ENCODE results near the gene ARF3. TPM values are rescaled to one million over a fixed set of nuclear protein-coding genes. Genes with fewer than 3 reads are reported as not detected.

Gene ARF3
- total RNA-seq, 4 donors from 2014 or later, result 6.9 to 117 (median 29.7) TPM

DNA sequence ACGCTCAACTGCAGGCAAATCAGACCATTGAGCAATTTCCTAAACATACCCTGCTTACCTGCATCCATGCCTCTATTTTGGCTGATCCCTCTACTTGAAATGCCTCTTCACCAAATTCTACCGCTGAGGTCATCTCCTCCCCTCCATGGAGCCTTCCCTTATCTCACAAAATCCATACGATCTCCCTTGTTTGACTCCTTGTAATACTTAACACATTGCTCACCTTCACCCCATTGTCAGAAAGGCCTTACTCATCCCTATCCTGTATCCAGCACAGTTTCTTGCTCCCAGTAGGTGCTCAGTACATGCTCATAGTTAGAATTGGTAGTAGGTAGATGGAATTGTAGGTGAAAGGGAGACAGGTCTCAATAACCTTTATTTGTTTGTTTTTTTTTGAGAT is 36.5 kb upstream of the ARF3 start:
- TF ChIP-seq, protein P1, sequence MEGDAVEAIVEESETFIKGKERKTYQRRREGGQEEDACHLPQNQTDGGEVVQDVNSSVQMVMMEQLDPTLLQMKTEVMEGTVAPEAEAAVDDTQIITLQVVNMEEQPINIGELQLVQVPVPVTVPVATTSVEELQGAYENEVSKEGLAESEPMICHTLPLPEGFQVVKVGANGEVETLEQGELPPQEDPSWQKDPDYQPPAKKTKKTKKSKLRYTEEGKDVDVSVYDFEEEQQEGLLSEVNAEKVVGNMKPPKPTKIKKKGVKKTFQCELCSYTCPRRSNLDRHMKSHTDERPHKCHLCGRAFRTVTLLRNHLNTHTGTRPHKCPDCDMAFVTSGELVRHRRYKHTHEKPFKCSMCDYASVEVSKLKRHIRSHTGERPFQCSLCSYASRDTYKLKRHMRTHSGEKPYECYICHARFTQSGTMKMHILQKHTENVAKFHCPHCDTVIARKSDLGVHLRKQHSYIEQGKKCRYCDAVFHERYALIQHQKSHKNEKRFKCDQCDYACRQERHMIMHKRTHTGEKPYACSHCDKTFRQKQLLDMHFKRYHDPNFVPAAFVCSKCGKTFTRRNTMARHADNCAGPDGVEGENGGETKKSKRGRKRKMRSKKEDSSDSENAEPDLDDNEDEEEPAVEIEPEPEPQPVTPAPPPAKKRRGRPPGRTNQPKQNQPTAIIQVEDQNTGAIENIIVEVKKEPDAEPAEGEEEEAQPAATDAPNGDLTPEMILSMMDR (IDR thresholded peaks at IDR 0.05), result no peak
- no peak for TF ChIP-seq POLR2A (IDR thresholded peaks at IDR 0.05)
- Histone ChIP-seq H3K36me3 (no peaks in the 10 kb centered on the region), H3K27ac (no peak overlapping the region), H3K4me1 (peaks cover 0 to 22% of the 10 kb centered on the region in 2 donors), H3K9me3 (no peaks in the 10 kb centered on the region), H3K4me3 (no peak overlapping the region), H3K27me3 (peaks cover 10 to 21% of the 10 kb centered on the region in 2 donors)
- DNase-seq, result no peak
- intact Hi-C loops (cut with DNase I; ENCODE audit: low total_unique reads), result no loop called here

DNA sequence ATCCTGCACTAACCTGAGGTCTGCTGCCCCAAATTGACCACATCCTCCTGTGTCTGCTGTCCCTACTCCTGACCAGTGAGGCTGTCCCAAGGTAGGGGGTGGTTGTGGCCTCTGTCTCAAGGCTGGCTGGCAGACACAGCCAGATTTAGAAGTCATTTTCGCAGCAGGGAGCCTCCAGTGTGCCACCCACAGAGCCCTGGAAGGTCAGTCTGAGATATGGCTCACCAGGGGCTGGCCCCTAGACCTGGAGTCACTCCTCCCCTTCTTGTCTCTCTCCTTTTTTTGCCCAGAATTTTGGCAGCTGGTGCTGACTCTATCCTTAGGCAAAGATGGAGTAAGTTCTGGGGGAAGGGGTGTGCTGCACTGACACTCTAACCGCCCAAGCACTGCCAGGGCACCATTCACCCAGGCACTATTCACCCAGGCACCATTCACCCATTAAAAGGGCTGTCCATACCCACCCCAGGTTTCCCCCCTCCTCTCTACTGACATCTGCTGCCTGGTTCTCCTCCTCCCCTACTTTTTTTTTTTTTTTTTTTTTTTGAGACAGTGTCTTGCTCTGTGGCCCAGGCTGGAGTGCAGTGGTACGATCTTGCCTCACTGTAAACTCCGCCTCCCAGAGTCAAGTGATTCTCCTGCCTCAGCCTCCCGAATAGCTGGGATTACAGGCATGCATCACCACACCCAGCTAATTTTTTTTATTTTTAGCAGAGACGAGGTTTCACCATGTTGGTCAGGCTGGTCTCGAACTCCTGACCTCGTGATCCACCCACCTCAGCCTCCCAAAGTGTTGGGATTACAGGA is 34.2 kb upstream of the ARF3 start:
- Histone ChIP-seq H3K27ac (no peak overlapping the region), H3K9me3 (no peaks in the 10 kb centered on the region), H3K4me3 (no peak overlapping the region), H3K4me1 (peaks cover 0 to 7% of the 10 kb centered on the region in 2 donors), H3K36me3 (no peaks in the 10 kb centered on the region), H3K27me3 (peaks cover 3 to 10% of the 10 kb centered on the region in 2 donors)
- intact Hi-C loops (cut with DNase I; ENCODE audit: low total_unique reads), result no loop called here
- no peak for DNase-seq
- TF ChIP-seq POLR2A (IDR thresholded peaks at IDR 0.05), result no peak
- TF ChIP-seq, protein P1 (IDR thresholded peaks at IDR 0.05), result no peak

DNA sequence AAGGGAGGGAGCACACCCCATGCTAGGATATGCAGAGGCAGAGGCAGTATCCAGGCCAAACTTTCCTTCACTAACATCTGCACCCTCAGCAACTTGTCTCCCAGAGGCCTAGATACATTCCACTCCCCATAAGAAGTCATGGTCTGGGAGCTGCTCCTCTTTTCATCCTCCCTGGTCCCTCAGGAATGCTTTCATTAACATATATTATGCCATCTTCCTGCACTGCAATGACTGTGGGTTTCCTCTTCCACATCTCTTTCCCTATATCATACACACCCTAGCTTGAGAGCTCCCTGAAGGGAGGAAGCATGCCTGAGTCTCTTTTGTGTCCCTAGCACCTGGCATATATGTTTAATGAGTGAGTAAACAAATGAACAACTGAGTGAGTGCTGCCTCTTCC is 33.3 kb upstream of the ARF3 start:
- TF ChIP-seq, protein P1 (IDR thresholded peaks at IDR 0.05), result no peak
- TF ChIP-seq POLR2A (IDR thresholded peaks at IDR 0.05), result no peak
- Histone ChIP-seq H3K27me3 (peaks cover 3 to 10% of the 10 kb centered on the region in 2 donors), H3K4me3 (no peak overlapping the region), H3K4me1 (peaks cover 0 to 7% of the 10 kb centered on the region in 2 donors), H3K9me3 (no peaks in the 10 kb centered on the region), H3K36me3 (no peaks in the 10 kb centered on the region), H3K27ac (no peak overlapping the region)
- intact Hi-C loops (cut with DNase I; ENCODE audit: low total_unique reads), result no loop called here
- no peak for DNase-seq

DNA sequence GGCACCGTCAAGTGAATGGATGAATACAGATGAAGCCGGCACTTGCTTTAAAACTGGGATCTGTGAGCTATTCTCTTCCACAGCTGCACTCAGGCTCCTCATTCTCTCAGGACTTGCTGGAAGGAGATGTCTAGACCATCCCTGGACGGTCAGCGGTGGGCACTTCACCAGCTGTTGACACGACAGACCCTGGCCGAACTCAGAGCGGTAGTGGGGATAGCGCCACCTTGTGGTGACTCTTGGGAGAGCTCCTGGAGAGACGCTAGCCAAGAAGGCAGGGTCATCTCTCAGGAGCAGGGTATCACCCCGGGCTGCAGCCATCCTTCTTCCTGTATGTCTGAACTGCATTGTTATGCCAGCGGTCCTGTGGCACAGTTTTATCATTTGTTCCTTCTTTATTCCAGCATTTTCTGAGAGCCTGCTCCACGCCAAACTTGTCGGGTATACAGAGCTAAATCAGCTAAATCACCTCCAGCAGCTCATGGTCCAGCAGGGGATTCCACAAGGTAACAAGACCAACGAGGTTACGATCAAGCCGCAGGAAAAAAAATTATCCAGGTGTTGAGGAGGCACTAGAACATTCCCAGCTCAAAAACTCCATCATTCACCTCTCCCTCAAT is 30.9 kb upstream of the ARF3 start:
- no peaks in the 10 kb centered on the region for H3K36me3 ChIP-seq
- no peak overlapping the region for H3K4me3 ChIP-seq
- no peaks in the 10 kb centered on the region for H3K27me3 ChIP-seq
- no peak overlapping the region for H3K27ac ChIP-seq
- no peaks in the 10 kb centered on the region for H3K9me3 ChIP-seq
- intact Hi-C loops (cut with DNase I; ENCODE audit: low total_unique reads), result no loop called here
- DNase-seq, result no peak
- no peaks in the 10 kb centered on the region for H3K4me1 ChIP-seq
- TF ChIP-seq, protein P1 (IDR thresholded peaks at IDR 0.05), result peak; percentile 30 to 58 (median 54)
- no peak for TF ChIP-seq POLR2A (IDR thresholded peaks at IDR 0.05)

DNA sequence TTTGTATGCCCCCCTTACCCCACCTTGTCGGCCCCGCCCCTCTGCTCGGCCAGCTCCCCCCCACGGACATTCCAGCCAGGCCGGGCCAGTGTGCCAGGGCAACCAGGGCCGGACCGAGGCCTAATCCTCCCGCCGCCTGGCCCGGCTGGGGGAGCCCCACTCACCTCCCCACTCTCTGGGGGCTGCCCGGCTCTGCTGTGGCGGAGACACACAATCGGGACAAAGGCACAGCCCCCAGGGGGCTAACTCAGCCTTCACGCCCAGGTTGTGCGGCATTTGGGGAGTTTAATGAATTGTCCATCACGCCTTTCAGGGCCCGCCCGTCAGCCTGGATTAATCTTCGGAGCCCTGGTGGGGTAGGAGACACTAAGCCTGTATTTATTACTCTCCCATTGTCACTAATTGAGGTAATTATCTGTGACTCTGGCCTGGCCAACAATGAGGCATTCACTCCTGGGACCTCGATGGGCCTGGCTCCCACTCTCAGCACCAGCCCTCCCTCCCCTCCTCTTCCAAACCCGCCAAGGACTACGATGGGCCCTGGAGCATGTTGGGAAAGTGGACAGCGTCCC is 29.5 kb upstream of the ARF3 start:
- intact Hi-C loops (cut with DNase I; ENCODE audit: low total_unique reads), result no loop called here
- TF ChIP-seq, protein P1 (IDR thresholded peaks at IDR 0.05), result no peak
- TF ChIP-seq POLR2A (IDR thresholded peaks at IDR 0.05), result no peak

More for the DNA sequence above, 29.5 kb upstream of the ARF3 start:
- Histone ChIP-seq H3K36me3 (no peaks in the 10 kb centered on the region), H3K4me3 (no peak overlapping the region), H3K27me3 (peaks cover 6 to 7% of the 10 kb centered on the region in 2 donors), H3K4me1 (no peaks in the 10 kb centered on the region), H3K27ac (no peak overlapping the region), H3K9me3 (no peaks in the 10 kb centered on the region)
- DNase-seq, result no peak

Measured in uterus (tissue), 4 donors.